Amniotic epithelial cell (primary cell): ENCODE results near the gene NLRC5.

Experiments used
- DNase-seq: peaks from one replicate; pipeline ENCODE4 v3.0.0-alpha.2; 2010; ENCODE audit warnings: low read depth

The NLRC5 gene

DNA sequence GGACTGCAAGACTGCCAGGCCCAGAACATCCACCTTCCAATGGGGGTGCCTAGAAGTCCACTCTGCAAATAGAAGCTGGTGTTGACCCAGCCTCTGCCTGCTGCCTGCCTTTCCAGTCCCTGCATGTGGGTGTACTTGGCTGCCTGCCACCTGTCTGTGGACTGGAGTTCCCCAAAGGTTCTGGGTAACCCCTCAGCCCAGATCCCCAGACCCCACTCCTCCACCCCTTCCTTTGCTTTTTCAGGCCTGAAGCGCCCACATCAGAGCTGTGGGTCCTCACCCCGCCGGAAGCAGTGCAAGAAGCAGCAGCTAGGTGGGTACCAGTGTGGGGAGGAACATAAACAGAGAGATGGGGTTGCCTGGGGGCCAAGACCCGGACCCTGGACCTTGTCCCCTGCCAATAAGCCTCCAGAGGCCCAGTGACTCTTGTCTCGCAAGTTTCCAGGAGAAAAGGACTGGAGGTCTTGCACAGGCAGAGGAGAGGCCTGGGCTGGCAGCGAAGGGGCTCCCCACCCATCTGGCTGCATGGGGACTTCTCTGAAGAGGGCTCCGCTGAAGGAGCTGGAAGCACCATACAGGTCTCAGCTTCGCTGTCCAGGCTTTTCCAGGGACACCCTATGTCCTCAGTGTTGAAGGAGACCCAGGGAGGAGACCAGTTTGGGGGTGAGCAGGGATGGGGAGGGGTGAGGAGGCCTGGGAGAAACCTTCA, 34.3 kb downstream of the NLRC5 start:
- DNase-seq = no peak

DNA sequence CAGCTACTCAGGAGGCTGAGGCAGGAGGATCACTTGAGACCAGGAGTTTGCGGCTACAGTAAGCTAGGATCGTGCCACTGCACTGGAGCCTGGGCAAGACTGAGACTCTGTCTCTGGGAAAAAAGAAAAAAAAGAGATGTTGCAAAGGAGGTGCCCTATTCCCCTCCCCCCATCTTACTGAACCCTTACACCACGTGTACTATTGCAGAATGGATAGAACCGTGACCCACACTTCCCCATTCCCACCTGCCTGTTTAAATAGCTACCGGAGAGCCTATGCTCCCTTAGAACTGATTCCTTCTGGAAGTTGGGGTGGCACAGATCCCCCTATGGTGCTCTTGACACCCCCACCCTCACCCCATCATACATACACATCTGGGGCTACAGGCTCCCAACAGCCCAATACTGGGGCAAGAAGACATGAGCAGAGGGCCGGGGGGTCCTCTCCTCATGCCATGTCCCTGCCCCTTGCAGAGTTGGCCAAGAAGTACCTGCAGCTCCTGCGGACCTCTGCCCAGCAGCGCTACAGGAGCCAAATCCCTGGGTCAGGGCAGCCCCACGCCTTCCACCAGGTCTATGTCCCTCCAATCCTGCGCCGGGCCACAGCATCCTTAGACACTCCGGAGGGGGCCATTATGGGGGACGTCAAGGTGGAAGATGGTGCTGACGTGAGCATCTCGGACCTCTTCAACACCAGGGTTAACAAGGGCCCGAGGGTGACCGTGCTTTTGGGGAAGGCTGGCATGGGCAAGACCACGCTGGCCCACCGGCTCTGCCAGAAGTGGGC, 35.7 kb downstream of the NLRC5 start:
- DNase-seq = no peak

DNA sequence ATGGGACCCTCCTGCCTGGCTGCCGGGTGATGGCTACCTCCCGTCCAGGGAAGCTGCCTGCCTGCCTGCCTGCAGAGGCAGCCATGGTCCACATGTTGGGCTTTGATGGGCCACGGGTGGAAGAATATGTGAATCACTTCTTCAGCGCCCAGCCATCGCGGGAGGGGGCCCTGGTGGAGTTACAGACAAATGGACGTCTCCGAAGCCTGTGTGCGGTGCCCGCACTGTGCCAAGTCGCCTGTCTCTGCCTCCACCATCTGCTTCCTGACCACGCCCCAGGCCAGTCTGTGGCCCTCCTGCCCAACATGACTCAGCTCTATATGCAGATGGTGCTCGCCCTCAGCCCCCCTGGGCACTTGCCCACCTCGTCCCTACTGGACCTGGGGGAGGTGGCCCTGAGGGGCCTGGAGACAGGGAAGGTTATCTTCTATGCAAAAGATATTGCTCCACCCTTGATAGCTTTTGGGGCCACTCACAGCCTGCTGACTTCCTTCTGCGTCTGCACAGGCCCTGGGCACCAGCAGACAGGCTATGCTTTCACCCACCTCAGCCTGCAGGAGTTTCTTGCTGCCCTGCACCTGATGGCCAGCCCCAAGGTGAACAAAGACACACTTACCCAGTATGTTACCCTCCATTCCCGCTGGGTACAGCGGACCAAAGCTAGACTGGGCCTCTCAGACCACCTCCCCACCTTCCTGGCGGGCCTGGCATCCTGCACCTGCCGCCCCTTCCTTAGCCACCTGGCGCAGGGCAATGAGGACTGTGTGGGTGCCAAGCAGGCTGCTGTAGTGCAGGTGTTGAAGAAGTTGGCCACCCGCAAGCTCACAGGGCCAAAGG, 36.8 kb downstream of the NLRC5 start:
- no peak for DNase-seq

DNA sequence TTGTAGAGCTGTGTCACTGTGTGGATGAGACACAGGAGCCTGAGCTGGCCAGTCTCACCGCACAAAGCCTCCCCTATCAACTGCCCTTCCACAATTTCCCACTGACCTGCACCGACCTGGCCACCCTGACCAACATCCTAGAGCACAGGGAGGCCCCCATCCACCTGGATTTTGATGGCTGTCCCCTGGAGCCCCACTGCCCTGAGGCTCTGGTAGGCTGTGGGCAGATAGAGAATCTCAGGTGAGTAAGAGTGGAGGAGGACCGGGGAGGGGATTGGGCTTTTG, 37.4 kb downstream of the NLRC5 start:
- no peak for DNase-seq

DNA sequence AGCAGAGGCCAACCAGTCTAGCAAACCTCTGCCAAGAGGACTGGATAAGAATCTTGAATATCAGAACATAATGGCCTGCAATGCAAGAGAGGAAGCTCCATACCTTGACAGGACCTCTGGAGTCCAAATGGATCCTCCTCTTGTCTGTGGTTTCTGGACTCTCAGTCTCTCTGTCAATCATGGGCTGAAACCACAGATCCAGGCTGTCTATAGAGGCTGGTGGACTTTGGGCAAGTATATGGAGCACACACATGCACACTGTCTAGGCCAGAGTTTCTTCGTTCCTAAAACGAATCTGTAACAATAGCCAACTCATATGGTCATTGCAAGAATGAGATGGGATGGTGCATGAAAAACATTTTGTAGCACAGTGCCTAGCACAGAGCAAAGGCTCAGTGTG, 37.7 kb downstream of the NLRC5 start:
- DNase-seq = no peak

DNA sequence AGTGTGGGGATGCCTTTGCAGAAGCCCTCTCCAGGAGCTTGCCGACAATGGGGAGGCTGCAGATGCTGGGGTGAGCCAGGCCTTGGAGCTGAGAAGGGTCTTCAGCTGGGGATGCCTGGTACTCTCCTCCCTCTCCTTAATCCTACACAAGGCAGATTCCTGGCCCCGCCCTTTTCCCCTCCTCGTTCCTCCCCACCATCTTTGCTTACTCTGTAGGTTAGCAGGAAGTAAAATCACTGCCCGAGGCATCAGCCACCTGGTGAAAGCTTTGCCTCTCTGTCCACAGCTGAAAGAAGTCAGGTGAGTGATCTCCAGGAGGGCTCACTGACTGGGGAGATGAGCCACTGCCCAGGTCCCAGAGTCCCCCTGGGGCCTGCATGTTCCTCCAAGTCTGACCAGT, 38.7 kb downstream of the NLRC5 start:
- DNase-seq = no peak

DNA sequence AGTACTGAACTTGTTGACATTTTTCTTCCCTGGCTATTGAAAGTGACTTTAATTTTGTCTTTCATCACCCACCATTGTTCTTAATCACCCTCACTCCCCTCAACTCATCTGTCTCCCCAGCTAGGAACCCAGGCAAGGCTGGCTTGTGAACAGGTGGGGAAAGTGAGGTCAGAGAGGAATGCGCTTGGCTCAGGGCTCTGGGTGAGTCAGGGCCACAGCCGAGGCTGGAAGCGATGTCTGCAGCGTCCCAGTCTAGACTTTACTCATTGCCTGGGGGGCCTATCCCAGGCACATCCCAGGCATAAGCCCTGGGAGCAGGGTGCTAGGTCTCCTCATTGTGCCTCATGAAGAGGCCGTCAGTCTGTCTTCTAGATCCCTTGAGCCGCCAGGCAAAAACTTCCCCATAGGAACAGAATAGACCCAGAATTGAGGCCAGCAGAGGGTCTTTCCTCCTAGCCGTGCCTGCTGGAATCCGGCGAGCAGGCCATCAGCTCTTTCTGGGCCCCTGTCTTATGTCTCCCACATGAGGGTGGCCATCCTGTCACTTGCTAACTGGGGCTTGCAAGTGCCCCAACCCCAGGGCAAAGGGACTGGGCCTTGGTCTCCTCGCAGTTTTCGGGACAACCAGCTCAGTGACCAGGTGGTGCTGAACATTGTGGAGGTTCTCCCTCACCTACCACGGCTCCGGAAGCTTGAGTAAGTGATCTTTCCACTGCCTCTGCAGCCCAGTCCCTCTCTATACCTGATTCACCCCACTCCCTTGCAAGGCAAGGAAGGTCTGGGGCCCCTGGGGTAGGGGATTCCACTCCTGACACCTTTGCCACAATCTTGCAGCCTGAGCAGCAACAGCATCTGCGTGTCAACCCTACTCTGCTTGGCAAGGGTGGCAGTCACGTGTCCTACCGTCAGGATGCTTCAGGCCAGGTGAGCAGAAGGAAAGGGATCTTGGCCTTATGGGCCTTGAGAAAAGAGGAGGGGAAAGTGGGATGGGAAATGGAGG, 40.1 kb downstream of the NLRC5 start:
- DNase-seq = peak; percentile 66

DNA sequence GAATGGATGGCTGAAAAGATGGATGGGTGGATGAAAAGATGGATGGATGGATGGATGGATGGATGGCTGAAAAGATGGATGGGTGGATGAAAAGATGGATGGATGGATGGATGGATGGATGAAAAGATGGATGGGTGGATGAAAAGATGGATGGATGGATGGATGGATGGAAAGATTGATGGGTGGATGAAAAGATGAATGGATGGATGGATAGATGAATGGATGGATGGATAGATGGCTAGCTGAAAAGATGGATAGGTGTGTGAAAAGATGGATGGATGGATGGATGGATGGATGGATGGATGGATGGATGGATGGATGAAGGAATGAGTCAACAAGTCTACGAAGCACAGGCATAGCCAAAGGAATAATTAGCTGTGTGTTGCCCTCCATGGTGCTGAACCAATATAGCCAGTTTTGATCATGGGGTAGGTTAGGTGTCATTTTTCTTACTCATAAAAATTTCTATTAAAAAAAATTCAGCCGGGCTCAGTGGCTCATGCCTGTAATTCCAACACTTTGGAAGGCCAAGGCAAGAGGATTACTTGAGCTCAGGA, 41.1 kb downstream of the NLRC5 start:
- DNase-seq = no peak

DNA sequence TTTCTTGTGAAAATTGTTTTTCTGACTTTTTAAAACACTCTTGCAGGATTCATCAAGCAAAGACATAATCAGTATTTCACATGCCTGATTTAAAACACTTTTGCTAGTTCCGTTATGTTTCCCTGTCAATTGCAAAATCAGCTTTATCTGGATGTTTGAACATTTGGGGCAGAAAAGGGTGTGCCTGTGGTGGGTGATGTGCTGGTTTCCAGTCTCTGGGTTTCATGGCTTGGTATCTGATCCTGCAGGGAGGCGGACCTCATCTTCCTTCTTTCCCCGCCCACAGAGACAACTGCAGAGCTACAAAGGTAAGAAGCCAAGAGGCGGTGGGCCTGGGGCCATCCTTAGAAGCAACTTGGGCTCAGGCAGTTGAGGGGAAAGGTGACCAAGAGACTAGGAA, 41.8 kb downstream of the NLRC5 start:
- no peak for DNase-seq

DNA sequence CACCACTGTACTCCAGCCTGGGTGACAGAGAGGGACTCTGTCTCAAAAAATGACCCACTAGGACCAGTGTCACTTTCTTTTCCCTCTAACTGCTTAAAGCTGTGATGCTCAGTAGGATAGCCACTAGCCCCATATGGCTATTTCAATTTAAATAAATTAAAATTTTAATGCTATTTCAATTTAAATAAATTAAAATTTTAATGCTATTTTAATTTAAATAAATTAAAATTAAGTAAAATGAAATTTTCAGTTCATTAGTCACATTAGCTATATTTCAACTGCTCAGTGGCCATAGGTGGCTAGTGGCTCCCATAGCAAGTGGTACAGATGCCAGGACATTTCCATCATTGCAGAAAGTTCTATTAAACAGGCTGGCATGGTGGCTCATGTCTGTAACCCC, 43.0 kb downstream of the NLRC5 start:
- no peak for DNase-seq

DNA sequence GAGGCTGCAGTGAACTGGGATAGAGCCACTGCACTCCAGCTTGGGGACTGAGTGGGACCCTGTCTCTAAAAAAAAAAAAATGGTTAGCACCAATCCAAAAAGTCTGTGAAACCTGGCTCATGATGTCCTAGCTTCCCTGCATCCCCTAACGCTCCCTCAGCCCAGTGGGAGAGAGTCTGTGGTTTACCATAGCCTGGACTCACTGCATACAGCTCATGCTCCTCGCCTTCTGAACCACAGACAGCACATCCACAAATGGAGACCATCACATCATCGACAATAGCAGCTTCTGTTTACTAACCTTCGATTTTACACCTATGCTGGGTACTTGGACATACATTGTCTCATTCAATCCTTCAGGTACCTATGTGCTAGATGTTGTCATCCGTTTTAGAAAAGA, 43.6 kb downstream of the NLRC5 start:
- DNase-seq = peak; percentile 40

DNA sequence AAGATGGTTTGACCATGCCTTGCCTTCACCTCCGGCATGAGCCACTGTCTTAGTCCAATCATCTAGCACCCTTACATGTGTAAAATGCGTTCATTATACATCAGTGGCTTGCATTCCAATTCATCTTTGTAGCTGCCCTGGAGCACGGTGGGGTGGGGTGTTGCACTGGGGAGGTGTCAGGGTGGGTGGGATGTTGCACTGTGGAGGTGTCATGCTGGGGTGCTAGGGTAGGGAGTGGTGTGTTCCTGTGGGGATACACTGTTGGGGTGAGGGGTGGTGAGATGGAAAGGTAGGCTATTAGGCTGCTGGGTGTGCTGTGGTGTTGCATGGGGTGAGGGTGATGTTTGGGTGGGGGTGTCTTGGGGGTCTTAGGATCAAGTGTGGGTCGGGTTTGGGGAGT, 47.0 kb downstream of the NLRC5 start:
- no peak for DNase-seq

DNA sequence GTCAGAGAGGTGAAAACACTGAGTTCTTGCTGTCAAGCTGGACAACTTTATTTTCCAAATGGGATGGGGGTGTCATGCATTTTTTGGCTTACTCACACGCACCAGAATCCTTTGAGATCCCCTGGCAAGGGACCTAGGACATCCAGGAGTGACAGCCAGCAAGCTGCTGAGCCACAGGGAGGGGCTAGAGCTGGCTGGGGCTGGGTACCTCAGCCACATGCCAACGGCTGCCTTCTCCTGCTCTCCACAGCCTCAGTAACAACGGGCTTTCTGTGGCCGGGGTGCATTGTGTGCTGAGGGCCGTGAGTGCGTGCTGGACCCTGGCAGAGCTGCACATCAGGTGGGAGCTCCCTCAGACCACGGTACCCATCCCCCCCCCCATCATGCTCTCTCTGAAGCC, 47.6 kb downstream of the NLRC5 start:
- DNase-seq = no peak

DNA sequence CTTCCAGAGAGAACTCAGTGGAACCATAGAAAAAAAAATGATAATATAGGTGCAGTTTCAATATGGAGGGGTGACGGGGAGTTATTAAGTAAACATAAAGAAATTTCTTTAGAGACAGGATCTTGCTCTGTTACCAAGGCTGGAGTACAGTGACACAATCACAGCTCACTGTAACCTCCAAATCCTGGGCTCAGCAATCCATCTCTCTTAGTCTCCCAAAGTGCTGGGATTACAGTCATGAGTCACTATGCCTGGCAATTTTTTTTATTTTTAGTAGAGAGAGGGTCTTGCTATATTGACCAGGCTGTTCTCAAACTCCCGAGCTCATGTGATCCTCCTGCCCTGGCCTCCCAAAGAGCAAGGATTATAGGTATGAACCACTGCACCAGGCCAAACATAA, 48.8 kb downstream of the NLRC5 start:
- peak; percentile 72 for DNase-seq

DNA sequence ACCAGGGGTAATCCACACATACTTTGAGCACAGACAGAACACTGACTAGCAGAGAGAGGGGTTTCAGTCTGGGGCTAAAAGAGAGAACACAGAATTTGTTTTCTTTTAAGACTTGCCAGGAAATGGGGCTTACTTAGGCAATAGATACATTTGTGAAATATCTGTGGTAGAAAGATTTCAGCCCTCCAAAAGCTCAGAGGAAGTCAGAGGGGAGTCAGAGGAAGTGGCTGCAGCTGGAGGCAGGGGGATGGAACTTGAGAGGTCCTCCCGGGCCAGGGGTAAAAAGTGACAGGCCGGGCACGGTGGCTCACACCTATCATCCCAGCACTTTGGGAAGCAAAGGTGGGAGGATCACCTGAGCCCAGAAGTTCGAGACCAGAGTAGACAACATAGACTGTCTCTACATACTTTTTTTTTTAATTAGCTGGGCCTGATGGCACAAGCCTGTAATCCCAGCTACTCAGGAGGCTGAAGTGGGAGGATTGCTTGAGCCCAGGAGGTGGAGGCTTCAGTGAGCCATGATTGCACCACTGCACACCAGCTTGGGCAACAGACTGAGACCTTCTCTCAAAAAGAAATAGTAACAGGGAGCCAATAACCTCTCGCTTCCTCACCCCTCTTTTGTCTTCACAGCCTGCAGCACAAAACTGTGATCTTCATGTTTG, 49.9 kb downstream of the NLRC5 start:
- DNase-seq = peak; percentile 88

DNA sequence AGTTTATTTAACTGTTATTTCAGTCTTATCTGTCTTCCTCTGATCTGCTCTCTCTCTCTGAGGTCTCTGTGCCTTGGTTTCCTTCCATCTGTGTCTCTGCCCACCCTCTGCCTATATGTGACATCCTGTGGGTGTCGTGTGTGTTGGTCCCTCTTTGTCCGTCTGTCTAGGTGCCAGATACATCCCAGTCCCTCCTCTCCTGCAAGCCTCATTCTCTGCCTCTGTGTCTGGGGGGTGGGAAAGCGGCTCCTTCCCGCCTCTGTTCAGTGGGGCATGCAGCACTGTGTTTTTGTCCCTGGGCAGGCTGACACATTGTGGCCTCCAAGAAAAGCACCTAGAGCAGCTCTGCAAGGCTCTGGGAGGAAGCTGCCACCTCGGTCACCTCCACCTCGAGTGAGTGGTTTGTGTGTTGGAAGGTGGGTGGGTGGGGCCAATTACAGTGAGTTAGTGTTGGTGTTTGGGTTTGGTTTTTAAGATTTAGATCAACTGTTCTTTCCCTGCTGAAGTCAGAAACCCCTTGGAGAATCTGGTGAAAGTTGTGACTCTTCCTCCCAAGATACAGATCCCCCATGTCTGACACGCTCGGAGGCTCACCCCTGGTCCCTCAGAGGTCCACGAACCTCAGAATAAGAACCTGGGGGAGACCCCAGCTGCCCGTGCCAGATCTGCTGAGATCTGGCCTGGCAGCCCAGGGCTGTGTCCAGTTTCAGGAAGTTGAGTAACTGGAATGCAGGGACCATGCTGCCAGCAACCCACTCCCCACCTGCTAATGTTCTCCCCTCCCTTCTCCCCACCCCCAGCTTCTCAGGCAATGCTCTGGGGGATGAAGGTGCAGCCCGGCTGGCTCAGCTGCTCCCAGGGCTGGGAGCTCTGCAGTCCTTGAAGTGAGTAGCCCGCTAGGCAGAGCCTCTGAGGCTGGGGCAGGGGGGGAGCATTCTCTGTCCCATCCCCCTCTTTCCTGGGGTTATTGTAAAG, 52.1 kb downstream of the NLRC5 start:
- no peak for DNase-seq

DNA sequence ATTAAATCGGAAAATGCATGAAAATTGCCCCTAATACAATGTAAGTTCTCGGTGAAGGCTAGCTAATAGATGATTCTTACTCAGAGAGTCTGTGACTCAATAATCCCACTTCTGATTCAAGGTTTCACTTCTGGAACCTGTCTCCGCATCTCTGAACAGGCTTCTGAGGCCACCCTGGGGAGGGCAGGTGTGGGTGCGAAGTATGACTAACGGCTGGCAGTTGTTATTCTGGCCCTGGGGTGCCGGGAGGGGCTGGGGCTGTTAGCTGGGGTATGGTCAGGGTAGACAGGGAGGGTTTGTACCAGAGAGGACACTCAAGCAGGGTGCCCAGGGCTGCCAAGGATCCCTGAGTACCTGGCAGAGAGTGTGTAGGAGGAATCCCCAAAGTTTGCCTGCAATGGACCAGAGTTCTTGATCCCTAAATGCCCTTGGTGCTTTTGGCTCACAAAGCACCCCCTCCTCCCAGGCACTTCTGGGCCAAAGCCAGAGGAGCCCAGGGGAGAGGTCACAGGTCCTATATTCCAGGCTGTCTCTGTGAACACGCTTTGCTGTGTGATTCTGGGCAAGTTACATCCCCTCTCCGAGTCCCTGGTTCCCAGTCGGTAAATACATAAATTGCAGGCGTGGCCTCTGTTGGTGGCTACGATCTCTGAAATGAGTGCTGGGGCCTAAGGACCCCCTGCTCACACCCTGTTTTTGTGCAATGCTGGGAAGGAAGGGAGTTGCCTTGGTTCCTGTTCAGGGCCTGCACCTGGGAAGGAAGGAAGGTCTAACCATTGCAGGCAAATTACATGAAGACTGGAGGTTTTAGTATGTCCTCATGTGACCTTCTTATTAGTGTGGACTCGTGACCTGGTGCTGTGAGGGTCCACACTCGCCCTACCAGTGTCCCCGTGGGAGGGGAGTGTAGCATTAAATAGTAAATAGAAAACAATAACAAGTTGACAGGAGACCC, 53.1 kb downstream of the NLRC5 start:
- peak; percentile 64 for DNase-seq

DNA sequence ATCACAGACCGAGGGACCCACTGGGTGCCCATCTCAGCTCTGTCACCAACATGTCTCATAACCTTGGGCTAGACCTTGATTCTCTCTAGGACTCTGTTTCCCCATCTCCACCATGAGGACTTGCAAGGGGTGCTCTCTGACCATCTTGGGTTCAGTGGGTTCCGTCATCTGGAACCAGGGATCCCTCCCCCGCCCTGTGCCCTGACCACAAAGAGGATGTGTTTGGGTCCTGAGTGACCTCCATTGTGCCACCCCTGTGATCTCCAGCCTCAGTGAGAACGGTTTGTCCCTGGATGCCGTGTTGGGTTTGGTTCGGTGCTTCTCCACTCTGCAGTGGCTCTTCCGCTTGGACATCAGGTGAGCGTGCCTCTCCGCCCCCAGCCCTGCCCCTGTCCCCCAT, 53.9 kb downstream of the NLRC5 start:
- no peak for DNase-seq
